SJSA1 (cell line): Measurements from ENCODE around the gene TMEM45B. TPM values are rescaled to one million over a fixed set of nuclear protein-coding genes. Genes with fewer than 3 reads are reported as not detected.
"Not testable (repeated sequence)": the region's sequence is repeated elsewhere in the genome, so short reads cannot be mapped to it uniquely, and the experiment has no call there.

Source experiments
- DNase-seq, 2 experiments: peaks; one replicate each; pipeline ENCODE4 v3.0.0-alpha.2; 2015 to 2020; ENCODE audit warnings: low spot score in 2 of 2, low read depth in 1 of 2
- H3K27ac ChIP-seq: fragments of 250-450 bp; sonication (Bioruptor Pico); 2 replicates; pipeline ENCODE4 v1.5.1; 2020; ENCODE audit warnings: mild to moderate bottlenecking, moderate library complexity
- H3K27me3 ChIP-seq: fragments of 250-450 bp; sonication (Bioruptor Pico); replicated peaks from 2 replicates; pipeline ENCODE4 v1.5.1; 2020; ENCODE audit warnings: mild to moderate bottlenecking, moderate library complexity
- H3K36me3 ChIP-seq: fragments of 250-450 bp; sonication (Bioruptor Pico); 2 replicates; pipeline ENCODE4 v1.5.1; 2020; ENCODE audit warnings: mild to moderate bottlenecking
- H3K4me1 ChIP-seq: fragments of 250-450 bp; sonication (Bioruptor Pico); replicated peaks from 2 replicates; pipeline ENCODE4 v1.6.1; 2021; ENCODE audit warnings: mild to moderate bottlenecking
- H3K4me3 ChIP-seq: fragments of 250-450 bp; sonication (Bioruptor Pico); 2 replicates; pipeline ENCODE4 v1.5.1; 2020; ENCODE audit warnings: mild to moderate bottlenecking
- H3K9me3 ChIP-seq: fragments of 250-450 bp; sonication (Bioruptor Pico); replicated peaks from 2 replicates; pipeline ENCODE4 v1.5.1; 2020; ENCODE audit warnings: mild to moderate bottlenecking
- total RNA-seq: library from RNA; depleted of rRNA; stranded (reverse); fragments of >200 nt; shearing (Covaris generic); gene quantifications from 2 replicates; pipeline ENCODE4 v1.2.3, GENCODE V29; 2014; rRNA removed

The TMEM45B gene
- total RNA-seq, result not detected in 2 replicates

DNA sequence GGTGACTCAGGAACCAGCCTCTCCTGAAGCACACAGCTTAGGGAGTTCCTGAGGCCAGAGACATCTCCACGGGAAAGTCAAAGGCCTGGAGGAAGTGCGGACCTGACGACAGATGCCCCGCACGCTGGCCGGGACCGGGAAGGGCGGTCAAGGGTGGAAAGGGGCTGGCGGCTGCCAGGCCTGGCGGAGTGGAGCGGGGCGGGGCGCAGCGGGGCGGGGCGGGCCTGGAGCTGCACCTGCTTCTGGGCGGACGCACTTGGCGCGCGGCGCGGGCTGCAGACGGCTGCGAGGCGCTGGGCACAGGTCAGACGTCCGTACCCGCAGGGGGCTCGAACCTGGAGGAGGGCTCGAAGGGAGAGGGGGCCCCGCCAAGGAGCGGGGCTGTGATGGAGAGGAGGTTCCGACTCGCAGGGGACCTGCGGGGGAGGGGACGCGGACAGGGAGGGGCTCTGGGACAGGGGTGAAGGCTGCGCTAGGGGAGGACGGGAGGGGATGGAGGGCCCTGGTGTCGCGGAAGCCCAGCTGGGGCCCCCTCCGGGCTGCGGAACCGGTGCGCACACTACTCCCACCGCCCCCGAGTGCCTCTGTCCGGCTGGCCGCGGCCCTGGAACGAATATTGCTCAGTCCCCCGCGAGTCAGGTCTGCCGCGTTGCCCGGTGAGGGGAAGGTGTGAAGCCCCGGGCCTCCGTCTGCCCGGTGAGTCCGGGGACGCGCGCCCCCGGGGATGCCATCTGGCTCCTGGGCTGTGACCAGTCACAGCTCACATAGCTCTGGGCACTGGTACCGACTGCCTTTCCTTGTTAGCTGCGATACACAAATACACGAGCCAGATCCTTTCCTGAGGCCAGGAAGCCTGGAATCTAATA, at the start of gene TMEM45B:
Gene TMEM45B (plus strand): TSS at position 253 of the 866 bp plus-strand sequence. CDS start 36,635 bp downstream, outside the sequence.
- Histone ChIP-seq H3K4me1 (0 out of 2 replicates have a peak, but pooled peaks cover 4% of the 10 kb centered on the region), H3K4me3 (no peak within 1 kb of the TSS), H3K27ac (no peak within 1 kb of the TSS), H3K9me3 (no peaks in the 10 kb centered on the region), H3K36me3 (no peaks in the 10 kb centered on the region), H3K27me3 (no peaks in the 10 kb centered on the region)
- DNase-seq, result no peak

DNA sequence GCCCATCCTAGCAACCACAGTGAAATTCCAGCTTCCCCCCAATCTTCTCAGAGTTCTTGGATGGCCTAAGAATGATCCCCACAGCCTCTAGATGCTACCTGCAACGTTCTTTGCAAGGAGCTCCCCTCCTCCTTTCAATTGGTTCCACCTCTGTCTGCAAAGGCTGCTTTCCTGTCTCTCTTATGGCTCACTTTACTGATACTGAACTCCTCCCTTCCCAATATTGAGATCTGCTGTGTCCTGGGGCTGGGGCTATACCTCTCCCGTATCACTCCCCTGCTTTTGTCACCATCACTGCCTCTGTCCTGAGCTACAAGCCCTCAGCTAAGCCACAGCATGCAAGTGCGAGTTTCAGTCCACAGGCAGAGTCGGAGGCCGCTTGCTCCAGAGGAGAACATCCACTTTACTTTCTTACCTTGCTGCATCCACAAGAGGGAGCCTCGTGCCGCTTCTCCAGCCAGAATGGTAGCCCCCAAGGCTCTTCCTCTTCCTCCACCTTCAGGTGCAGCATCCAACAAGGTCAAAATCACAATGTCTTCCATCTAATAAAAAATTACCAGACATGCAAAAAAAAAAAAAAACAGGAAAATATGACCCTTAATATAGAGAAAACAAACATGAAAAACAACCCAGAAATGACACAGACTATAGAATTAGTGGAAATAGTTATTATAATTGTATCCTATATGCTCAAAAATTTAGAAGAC, 48.6 kb upstream of the TMEM45B start:
- DNase-seq, result peak in 1 of 2 experiments; percentile 16
- Histone ChIP-seq H3K36me3 (no peaks in the 10 kb centered on the region), H3K9me3 (no peaks in the 10 kb centered on the region), H3K4me1 (no peaks in the 10 kb centered on the region), H3K27ac (no peak overlapping the region), H3K4me3 (no peak overlapping the region), H3K27me3 (no peaks in the 10 kb centered on the region)

DNA sequence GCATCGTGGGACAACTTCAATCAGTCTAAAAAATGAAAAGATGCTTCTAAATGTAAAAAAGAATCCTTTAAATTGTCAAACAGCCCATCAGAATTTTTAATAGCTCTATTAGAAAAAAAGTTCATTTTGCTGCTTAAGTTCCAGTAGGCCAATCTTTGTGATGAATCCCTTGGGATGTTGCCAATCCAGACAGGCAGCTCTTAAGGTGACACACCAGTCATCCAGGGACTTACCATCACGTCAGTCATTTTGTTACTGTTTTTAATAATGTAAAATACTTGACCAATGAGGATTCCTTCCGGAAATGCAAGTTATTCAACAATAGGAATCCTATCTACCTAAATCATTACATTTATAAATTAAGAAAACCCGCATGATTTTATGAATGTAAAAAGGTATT, 47.8 kb upstream of the TMEM45B start:
- no peak for DNase-seq
- no peaks in the 10 kb centered on the region for H3K4me1 ChIP-seq
- H3K27ac ChIP-seq, result no peak overlapping the region
- no peaks in the 10 kb centered on the region for H3K27me3 ChIP-seq
- no peaks in the 10 kb centered on the region for H3K9me3 ChIP-seq
- no peak overlapping the region for H3K4me3 ChIP-seq
- no peaks in the 10 kb centered on the region for H3K36me3 ChIP-seq

DNA sequence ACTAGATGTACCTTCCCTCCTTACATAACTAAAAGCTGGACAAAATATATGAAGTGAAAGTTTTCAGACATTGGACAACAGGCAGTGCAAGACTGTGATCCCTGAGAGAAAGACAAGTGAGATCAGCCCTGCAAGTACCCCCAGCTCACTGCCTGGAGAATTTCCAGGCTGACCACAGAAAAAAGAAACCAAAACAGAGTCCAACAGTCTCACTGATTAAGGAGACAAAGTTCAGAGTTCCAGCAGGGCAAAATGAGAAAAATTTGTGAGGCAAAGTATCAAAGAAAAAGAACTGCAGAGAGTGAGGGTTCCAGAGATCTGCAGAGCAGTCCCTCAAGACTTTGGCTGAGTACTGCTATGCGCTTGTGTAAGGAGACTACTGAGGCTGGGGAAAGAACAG, 47.3 kb upstream of the TMEM45B start:
- Histone ChIP-seq H3K4me1 (no peaks in the 10 kb centered on the region), H3K9me3 (no peaks in the 10 kb centered on the region), H3K27ac (no peak overlapping the region), H3K4me3 (no peak overlapping the region), H3K36me3 (no peaks in the 10 kb centered on the region), H3K27me3 (no peaks in the 10 kb centered on the region)
- no peak for DNase-seq

DNA sequence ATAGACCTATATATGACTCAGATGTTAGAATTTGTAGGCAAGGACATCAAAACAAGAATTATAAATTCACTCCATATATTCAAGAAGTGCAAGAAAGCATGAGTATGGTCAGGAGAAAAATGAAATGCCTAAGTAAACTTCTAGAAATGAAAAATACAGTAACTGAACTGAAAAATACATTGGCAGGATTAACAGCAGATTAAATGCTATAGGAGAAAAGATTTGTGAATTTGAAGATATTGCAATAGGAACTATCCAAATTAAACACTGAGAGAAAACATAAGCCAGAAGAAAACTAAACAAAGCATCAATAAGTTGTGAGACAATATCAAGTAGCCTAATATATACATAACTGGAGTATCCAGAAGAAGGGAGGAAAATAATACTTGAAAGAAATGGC, 46.6 kb upstream of the TMEM45B start:
- Histone ChIP-seq H3K36me3 (no peaks in the 10 kb centered on the region), H3K9me3 (no peaks in the 10 kb centered on the region), H3K27ac (no peak overlapping the region), H3K4me1 (no peaks in the 10 kb centered on the region), H3K27me3 (no peaks in the 10 kb centered on the region), H3K4me3 (no peak overlapping the region)
- DNase-seq, result no peak

DNA sequence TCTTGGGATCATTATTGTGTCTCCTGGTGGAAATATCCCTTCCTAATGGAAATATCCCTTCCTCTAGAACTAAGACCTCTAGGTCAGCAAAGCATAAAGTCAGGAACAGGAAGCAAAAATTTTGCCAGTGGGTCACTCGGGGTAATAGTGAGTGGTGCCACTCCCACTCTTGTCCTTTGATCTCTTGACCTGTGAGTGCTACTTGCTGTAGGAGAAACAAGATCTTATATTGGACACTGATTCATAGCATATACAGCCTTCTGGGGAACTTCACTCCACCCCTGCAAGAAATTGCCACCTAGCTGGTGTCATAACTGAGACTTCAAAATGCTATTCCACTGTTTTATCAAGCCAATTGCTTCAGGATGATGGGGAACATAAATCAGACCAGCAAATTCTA, 44.7 kb upstream of the TMEM45B start:
- H3K4me3 ChIP-seq, result no peak overlapping the region
- no peaks in the 10 kb centered on the region for H3K9me3 ChIP-seq
- DNase-seq, result no peak
- no peaks in the 10 kb centered on the region for H3K36me3 ChIP-seq
- no peaks in the 10 kb centered on the region for H3K4me1 ChIP-seq
- no peaks in the 10 kb centered on the region for H3K27me3 ChIP-seq
- no peak overlapping the region for H3K27ac ChIP-seq

DNA sequence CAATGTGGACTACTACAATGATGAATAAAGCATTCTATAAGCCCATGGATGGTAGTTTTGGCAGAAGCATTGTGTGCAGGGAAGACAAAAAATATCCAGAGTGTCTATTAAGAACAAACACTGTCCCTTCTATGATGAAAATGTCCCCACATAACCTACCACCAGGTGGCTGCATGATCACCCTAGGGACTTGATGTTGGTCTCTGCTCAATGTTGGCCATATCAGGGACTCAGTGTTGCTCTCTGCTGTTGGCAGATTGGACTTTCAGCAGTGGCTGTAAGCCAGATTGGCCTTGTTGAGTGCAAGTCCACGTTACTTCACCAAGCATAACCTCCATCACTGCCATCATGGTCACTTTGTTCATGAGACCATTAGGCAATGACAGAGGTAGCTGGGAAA, 44.2 kb upstream of the TMEM45B start:
- not testable (repeated sequence) for H3K4me1 ChIP-seq, H3K9me3 ChIP-seq, H3K27ac ChIP-seq, H3K36me3 ChIP-seq, H3K4me3 ChIP-seq, DNase-seq, H3K27me3 ChIP-seq

DNA sequence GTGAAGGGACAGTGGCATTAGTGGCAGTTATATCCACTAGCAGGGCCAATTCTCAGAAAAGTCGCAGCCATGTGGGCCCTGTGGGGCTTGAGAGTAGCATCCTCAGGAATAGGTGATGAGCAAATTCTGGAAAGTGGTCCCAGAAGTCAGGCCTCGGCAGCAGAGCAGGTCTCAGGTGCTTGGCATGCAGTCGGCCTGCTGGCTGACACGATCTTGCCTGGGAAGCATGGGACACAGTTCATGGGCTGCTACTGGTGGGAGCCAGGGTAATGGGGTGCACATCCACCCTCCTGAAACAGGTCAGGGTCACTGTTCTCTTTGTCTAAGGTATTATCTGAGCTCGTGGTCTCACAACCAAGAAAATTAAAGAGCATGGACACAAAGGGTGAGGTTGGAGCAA, 36.8 kb upstream of the TMEM45B start:
- DNase-seq, result no peak
- no peaks in the 10 kb centered on the region for H3K36me3 ChIP-seq
- H3K27ac ChIP-seq, result no peak overlapping the region
- H3K9me3 ChIP-seq, result no peaks in the 10 kb centered on the region
- no peak overlapping the region for H3K4me3 ChIP-seq
- no peaks in the 10 kb centered on the region for H3K27me3 ChIP-seq
- H3K4me1 ChIP-seq, result no peaks in the 10 kb centered on the region

DNA sequence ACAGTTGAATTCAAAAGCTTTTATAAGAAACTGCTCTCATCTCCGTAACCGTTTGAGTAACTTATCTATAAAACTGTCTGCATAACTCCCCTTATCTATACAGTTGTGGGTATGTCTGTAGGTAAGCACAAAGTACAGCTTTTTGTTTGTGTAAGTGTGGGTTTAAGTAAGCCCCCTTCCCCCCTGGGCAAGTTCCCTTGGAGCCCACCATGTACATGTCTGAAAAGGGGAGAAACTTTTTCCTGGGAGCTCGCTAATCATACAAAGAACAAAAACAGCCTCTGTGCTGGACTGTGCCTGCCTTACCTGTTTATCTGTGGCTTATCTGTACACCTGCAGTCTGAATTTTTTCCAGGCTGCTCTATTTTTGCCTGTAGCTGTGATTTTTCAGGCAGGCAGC, 36.3 kb upstream of the TMEM45B start:
- Histone ChIP-seq H3K4me1 (no peaks in the 10 kb centered on the region), H3K4me3 (no peak overlapping the region), H3K27ac (no peak overlapping the region), H3K36me3 (no peaks in the 10 kb centered on the region), H3K9me3 (no peaks in the 10 kb centered on the region), H3K27me3 (no peaks in the 10 kb centered on the region)
- no peak for DNase-seq

DNA sequence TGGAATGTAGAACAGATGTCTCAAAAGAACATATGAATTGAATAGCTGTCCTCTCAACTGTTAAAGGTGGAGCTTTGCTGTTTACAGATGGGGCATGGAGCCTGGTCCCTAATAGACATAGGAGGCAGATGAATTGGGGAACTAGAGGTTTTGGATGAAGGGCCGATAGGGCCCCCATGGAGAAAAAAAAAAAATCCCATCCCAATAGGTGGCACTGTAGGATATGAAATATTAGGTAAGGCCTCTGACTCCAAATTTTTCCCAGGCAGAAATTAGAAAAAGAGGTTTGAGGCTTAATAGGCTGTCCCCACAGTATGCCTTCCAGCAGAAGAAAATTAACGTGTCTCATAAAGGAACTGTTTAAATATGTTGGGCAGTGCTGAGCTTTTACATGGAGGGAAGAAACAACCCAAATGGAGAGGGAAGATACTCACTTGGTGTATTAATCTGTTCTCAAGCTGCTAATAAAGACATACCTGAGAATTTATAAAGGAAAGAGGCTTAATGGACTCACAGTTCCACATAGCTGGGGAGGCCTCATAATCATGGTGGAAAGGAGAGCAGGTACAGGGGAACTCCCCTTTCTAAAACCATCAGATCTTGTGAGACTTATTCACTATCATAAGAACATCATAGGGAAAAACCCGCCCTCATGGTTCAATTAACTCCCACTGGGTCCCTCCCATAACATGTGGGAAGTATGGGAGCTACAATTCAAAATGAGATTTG, 30.1 kb upstream of the TMEM45B start:
- H3K27ac ChIP-seq, result no peak overlapping the region
- no peaks in the 10 kb centered on the region for H3K9me3 ChIP-seq
- H3K4me1 ChIP-seq, result no peaks in the 10 kb centered on the region
- H3K4me3 ChIP-seq, result no peak overlapping the region
- no peaks in the 10 kb centered on the region for H3K36me3 ChIP-seq
- H3K27me3 ChIP-seq, result no peaks in the 10 kb centered on the region
- DNase-seq, result peak in 1 of 2 experiments; percentile 6

DNA sequence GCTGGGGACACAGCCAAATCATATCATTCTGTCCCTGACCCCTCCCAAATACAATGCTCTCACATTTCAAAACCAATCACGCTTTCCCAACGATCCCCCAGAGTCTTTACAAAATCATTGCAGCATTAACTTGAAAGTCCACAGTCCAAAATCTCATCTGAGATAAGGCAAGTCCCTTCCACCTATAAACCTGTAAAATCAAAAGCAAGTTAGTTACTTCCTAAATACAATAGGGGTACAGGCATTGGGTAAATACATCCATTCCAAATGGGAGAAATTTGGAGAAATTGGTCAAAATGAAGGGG, 29.6 kb upstream of the TMEM45B start:
- H3K27me3 ChIP-seq, H3K36me3 ChIP-seq, H3K9me3 ChIP-seq, H3K4me1 ChIP-seq, H3K27ac ChIP-seq, H3K4me3 ChIP-seq, DNase-seq: not testable (repeated sequence)

DNA sequence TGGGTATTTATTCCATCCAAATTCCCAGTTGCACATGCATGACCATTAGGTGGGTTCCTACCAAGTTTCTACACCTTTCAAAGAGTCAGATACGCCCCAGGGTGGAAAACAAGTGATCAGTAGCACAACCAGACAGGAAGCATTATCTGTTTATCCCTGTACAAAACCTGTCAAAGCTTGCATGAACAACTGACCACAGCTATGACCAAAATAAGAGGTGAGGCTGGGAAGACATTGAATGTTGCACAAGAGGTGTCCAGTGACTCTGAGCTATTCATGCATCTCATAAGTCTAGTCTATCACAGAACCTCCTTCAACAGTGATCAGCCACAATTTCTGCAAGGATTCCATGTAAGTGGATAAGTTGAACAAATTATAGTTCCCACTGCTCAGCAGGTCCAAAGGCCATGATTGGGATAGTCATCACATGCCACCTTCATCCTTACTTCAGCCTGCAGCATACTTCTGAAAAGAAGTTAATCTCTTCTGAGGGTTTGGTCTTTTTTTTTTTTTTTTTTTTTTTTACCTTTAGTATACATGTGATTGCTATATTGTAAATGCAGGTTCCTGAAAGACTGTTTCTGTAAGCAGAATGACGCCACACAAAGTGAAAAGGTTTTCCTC, 28.0 kb upstream of the TMEM45B start:
- DNase-seq, result no peak
- Histone ChIP-seq H3K9me3 (no peaks in the 10 kb centered on the region), H3K27me3 (no peaks in the 10 kb centered on the region), H3K4me3 (no peak overlapping the region), H3K4me1 (no peaks in the 10 kb centered on the region), H3K27ac (no peak overlapping the region), H3K36me3 (no peaks in the 10 kb centered on the region)

DNA sequence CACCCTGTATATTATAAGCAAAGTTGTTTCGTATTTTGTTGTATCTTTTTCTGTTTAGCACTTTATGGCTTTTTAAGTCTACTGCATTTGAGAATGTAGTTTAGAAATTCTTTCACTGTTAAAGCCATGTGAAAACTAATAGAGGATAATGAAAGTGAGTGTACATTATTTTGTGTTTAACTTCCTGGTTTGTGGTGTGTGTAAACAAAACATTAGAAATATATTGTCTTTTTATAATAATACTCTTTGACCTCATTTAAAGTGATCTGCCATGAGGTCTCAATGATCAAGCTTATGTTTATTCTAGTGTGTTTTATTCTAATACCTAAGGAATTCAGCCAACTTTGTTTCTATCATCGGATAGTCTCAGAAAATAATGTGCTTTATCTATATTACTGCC, 27.4 kb upstream of the TMEM45B start:
- no peak for DNase-seq
- H3K9me3 ChIP-seq, result no peaks in the 10 kb centered on the region
- H3K36me3 ChIP-seq, result no peaks in the 10 kb centered on the region
- no peaks in the 10 kb centered on the region for H3K27me3 ChIP-seq
- no peaks in the 10 kb centered on the region for H3K4me1 ChIP-seq
- H3K4me3 ChIP-seq, result no peak overlapping the region
- no peak overlapping the region for H3K27ac ChIP-seq

DNA sequence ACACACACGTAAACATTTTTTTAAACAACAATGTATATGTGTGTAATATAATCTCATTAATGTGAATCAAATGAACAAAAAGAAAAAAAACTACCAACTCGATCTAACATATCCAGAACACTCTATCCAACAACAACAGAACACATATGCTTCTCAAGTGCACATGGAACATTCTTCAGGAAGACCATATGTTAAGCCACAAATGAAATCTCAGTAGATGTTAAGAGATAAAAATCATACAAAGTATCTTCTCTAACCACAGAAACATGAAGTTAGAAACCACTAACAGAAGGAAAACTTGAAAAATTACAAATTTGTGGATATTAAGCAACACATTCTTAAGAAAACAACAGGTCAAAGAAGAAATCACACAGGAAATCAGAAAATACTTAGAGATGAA, 25.5 kb upstream of the TMEM45B start:
- Histone ChIP-seq H3K27ac (no peak overlapping the region), H3K4me3 (no peak overlapping the region), H3K4me1 (no peaks in the 10 kb centered on the region), H3K27me3 (no peaks in the 10 kb centered on the region), H3K9me3 (no peaks in the 10 kb centered on the region), H3K36me3 (no peaks in the 10 kb centered on the region)
- DNase-seq, result no peak
